GM19351 (cell line): Measurements from ENCODE around the gene RAI14.
A peak's percentile ranks its signal among the peaks of the same experiment; 100 is the strongest.
"Not testable (repeated sequence)": the region's sequence is repeated elsewhere in the genome, so short reads cannot be mapped to it uniquely, and the experiment has no call there.

Experiments used
- ATAC-seq: cut with Tn5 transposase; IDR thresholded peaks from one replicate; pipeline ENCODE4 v1.9.1; 2021; ENCODE audit warnings: mild to moderate bottlenecking, moderate library complexity; ENCODE audit not compliant: unreplicated experiment

The RAI14 gene

GRCh38 chr5:34811706-34812105, 155.6 kb downstream of the RAI14 start:
- ATAC-seq: no peak

- ATAC-seq: no peak
Measured at GRCh38 chr5:34813509-34813908, 157.4 kb downstream of the RAI14 start.

- ATAC-seq: no peak
Measured at GRCh38 chr5:34817558-34818351, 161.6 kb downstream of the RAI14 start.

GRCh38 chr5:34818717-34819116, 162.6 kb downstream of the RAI14 start:
- no peak for ATAC-seq

- no peak for ATAC-seq
Measured at GRCh38 chr5:34820593-34820992, 164.5 kb downstream of the RAI14 start.

- no peak for ATAC-seq
Measured at GRCh38 chr5:34822956-34823715, 167.0 kb downstream of the RAI14 start.

- no peak for ATAC-seq
Measured at GRCh38 chr5:34826347-34826746, 170.2 kb downstream of the RAI14 start.

GRCh38 chr5:34827588-34828506, 171.7 kb downstream of the RAI14 start:
- no peak for ATAC-seq

- not testable (repeated sequence) for ATAC-seq
Measured at GRCh38 chr5:34830827-34831226, 174.7 kb downstream of the RAI14 start.

GRCh38 chr5:34831303-34831702, 175.2 kb downstream of the RAI14 start:
- no peak for ATAC-seq

GRCh38 chr5:34832568-34832967, 176.4 kb downstream of the RAI14 start:
- no peak for ATAC-seq

- ATAC-seq: no peak
Measured at GRCh38 chr5:34833090-34833489, 177.0 kb downstream of the RAI14 start.

GRCh38 chr5:34833976-34834793, 178.1 kb downstream of the RAI14 start:
- no peak for ATAC-seq

GRCh38 chr5:34834794-34835089, 178.6 kb downstream of the RAI14 start:
- ATAC-seq: no peak

GRCh38 chr5:34835664-34836063, 179.5 kb downstream of the RAI14 start:
- no peak for ATAC-seq

GRCh38 chr5:34838785-34839714, 182.9 kb downstream of the RAI14 start, which contains the start of gene TTC23L:
Gene TTC23L, plus strand, starts transcription at chr5:34839164. Its CDS starts 1,508 bp downstream, at chr5:34840672.
- peak; percentile 97 for ATAC-seq

GRCh38 chr5:34841816-34842215, 185.7 kb downstream of the RAI14 start:
- no peak for ATAC-seq

- ATAC-seq: no peak
Measured at GRCh38 chr5:34842554-34842953, 186.4 kb downstream of the RAI14 start.

GRCh38 chr5:34843497-34843896, 187.4 kb downstream of the RAI14 start:
- no peak for ATAC-seq
